SK-N-SH treated with all-trans-retinoic acid at 6 μM for 48 hours (cell line): ENCODE data around the gene AGAP1.

ENCODE experiments used
- ATAC-seq: fragments of 200-7000 bp; cut with Tn5 transposase; 3 replicates; pipeline ENCODE4 v1.9.1; 2020; ENCODE audit warnings: mild to moderate bottlenecking, moderate library complexity
- ARNTL ChIP-seq: fragments of 450-650 bp; formaldehyde crosslinking; IDR thresholded peaks from 2 replicates; pipeline ENCODE4 v1.5.0; 2020; ENCODE audit warnings: low read depth, mild to moderate bottlenecking, moderate library complexity, borderline replicate concordance
- BACH2 ChIP-seq: fragments of 250-450 bp; sonication (Bioruptor Pico); IDR thresholded peaks from 2 replicates; pipeline ENCODE4 v1.9.0; 2021; ENCODE audit warnings: mild to moderate bottlenecking, borderline replicate concordance
- CREB5 ChIP-seq: fragments of 250-450 bp; sonication (Bioruptor Pico); IDR thresholded peaks from 2 replicates; pipeline ENCODE4 v1.5.1; 2020; ENCODE audit warnings: low read depth, mild to moderate bottlenecking, moderate library complexity
- CSDC2 ChIP-seq: fragments of 250-450 bp; sonication (Bioruptor Pico); IDR thresholded peaks from 2 replicates; pipeline ENCODE4 v1.5.0; 2020; ENCODE audit warnings: mild to moderate bottlenecking, moderate library complexity
- CSRNP3 ChIP-seq: fragments of 250-450 bp; sonication (Bioruptor Pico); IDR thresholded peaks from 2 replicates; pipeline ENCODE4 v1.5.1; 2021; ENCODE audit warnings: mild to moderate bottlenecking, moderate library complexity
- ESRRG ChIP-seq: fragments of 250-450 bp; sonication (Bioruptor Pico); IDR thresholded peaks from 2 replicates; pipeline ENCODE4 v1.6.1; 2021; ENCODE audit warnings: mild to moderate bottlenecking
- GLIS3 ChIP-seq: fragments of 250-450 bp; sonication (Bioruptor Pico); IDR thresholded peaks from 2 replicates; pipeline ENCODE4 v1.5.0; 2020; ENCODE audit warnings: mild to moderate bottlenecking, moderate library complexity
- ISL1 ChIP-seq: fragments of 250-450 bp; sonication (Bioruptor Pico); IDR thresholded peaks from 2 replicates; pipeline ENCODE4 v2.1.2; 2022; ENCODE audit warnings: mild to moderate bottlenecking, moderate library complexity
- PATZ1 ChIP-seq: fragments of 250-450 bp; sonication (Bioruptor Pico); IDR thresholded peaks from 2 replicates; pipeline ENCODE4 v1.8.0; 2020; ENCODE audit warnings: mild to moderate bottlenecking, moderate library complexity, borderline replicate concordance
- POU6F1 ChIP-seq: fragments of 250-450 bp; sonication (Bioruptor Pico); IDR thresholded peaks from 2 replicates; pipeline ENCODE4 v1.8.0; 2021; ENCODE audit warnings: low read depth, mild to moderate bottlenecking, moderate library complexity, borderline replicate concordance
- PPARA ChIP-seq: fragments of 250-450 bp; sonication (Bioruptor Pico); IDR thresholded peaks from 2 replicates; pipeline ENCODE4 v1.5.0; 2020; ENCODE audit warnings: mild to moderate bottlenecking, borderline replicate concordance
- RARB ChIP-seq: fragments of 250-450 bp; sonication (Bioruptor Pico); IDR thresholded peaks from 2 replicates; pipeline ENCODE4 v1.8.0; 2021; ENCODE audit warnings: mild to moderate bottlenecking, moderate library complexity
- SNAI2 ChIP-seq: fragments of 250-450 bp; sonication (Bioruptor Pico); IDR thresholded peaks from 2 replicates; pipeline ENCODE4 v1.5.0; 2020; ENCODE audit warnings: mild to moderate bottlenecking, moderate library complexity
- TCF4 ChIP-seq: fragments of 250-450 bp; sonication (Bioruptor Pico); IDR thresholded peaks from 2 replicates; pipeline ENCODE4 v1.8.0; 2021; ENCODE audit warnings: mild to moderate bottlenecking, moderate library complexity, borderline replicate concordance
- TOX ChIP-seq: fragments of 250-450 bp; sonication (Bioruptor Pico); IDR thresholded peaks from 2 replicates; pipeline ENCODE4 v1.8.0; 2021; ENCODE audit warnings: mild to moderate bottlenecking, moderate library complexity, borderline replicate concordance
- TSHZ2 ChIP-seq: fragments of 250-450 bp; sonication (Bioruptor Pico); IDR thresholded peaks from 2 replicates; pipeline ENCODE4 v1.5.0; 2020; ENCODE audit warnings: mild to moderate bottlenecking, moderate library complexity
- ZC3H10 ChIP-seq: fragments of 250-450 bp; sonication (Bioruptor Pico); IDR thresholded peaks from 2 replicates; pipeline ENCODE4 v1.5.1; 2021; ENCODE audit warnings: mild to moderate bottlenecking, moderate library complexity
- ZFP3 ChIP-seq: fragments of 250-450 bp; sonication (Bioruptor Pico); IDR thresholded peaks from 2 replicates; pipeline ENCODE4 v1.5.0; 2020; ENCODE audit warnings: mild to moderate bottlenecking, moderate library complexity
- ZNF565 ChIP-seq: fragments of 450-650 bp; formaldehyde crosslinking; conservative IDR thresholded peaks from 2 replicates; pipeline ENCODE4 v1.5.0; 2020; ENCODE audit warnings: low read depth, mild to moderate bottlenecking, moderate library complexity
- ZNF70 ChIP-seq: fragments of 450-650 bp; formaldehyde crosslinking; IDR thresholded peaks from 2 replicates; pipeline ENCODE4 v1.5.0; 2020; ENCODE audit warnings: mild to moderate bottlenecking, moderate library complexity

The AGAP1 gene

GRCh38 chr2:235981631-235982030 lies 487.8 kb downstream of the AGAP1 start (continued):
- TF ChIP-seq POU6F1 (CRISPR knock-in tag) (no peak), PATZ1 (CRISPR knock-in tag) (no peak), SNAI2 (CRISPR knock-in tag) (no peak), ZNF565 (CRISPR knock-in tag) (no peak), ARNTL (CRISPR knock-in tag) (no peak), ISL1 (CRISPR knock-in tag) (no peak), ZNF70 (CRISPR knock-in tag) (no peak), RARB (CRISPR knock-in tag) (no peak)

- no peak for TF ChIP-seq CSRNP3 (CRISPR knock-in tag)
- no peak for TF ChIP-seq PATZ1 (CRISPR knock-in tag)
- no peak for TF ChIP-seq PPARA
- no peak for TF ChIP-seq POU6F1 (CRISPR knock-in tag)
- no peak for TF ChIP-seq TCF4 (CRISPR knock-in tag)
- no peak for TF ChIP-seq GLIS3
- TF ChIP-seq CSDC2 (CRISPR knock-in tag) = no peak
- ATAC-seq = no peak
Observed at GRCh38 chr2:235983016-235983415, 489.2 kb downstream of the AGAP1 start.

- ATAC-seq = no peak
- TF ChIP-seq ESRRG (CRISPR knock-in tag) (no peak), CSDC2 (CRISPR knock-in tag) (no peak), TOX (no peak), BACH2 (CRISPR knock-in tag) (no peak), TCF4 (CRISPR knock-in tag) (no peak), TSHZ2 (CRISPR knock-in tag) (no peak), ZFP3 (CRISPR knock-in tag) (no peak), CSRNP3 (CRISPR knock-in tag) (no peak), RARB (CRISPR knock-in tag) (no peak), PATZ1 (CRISPR knock-in tag) (no peak), CREB5 (CRISPR knock-in tag) (no peak), PPARA (no peak), ZC3H10 (CRISPR knock-in tag) (no peak), ZNF70 (CRISPR knock-in tag) (no peak), GLIS3 (no peak), ISL1 (CRISPR knock-in tag) (no peak)
Observed at GRCh38 chr2:235984552-235984951, 490.7 kb downstream of the AGAP1 start.
